Endodermal cell (in vitro differentiated cells): ENCODE results near the gene KRT72. TPM values are rescaled to one million over a fixed set of nuclear protein-coding genes. Genes with fewer than 3 reads are reported as not detected.

ENCODE experiments used
- DNase-seq: peaks from one replicate; pipeline ENCODE4 v3.0.0-alpha.2; 2017
- H3K27ac ChIP-seq: 2 replicates; pipeline ENCODE4 v1.5.1; 2013; ENCODE audit warnings: mild to moderate bottlenecking, low read depth, low read length, moderate library complexity
- H3K27me3 ChIP-seq: 2 replicates; pipeline ENCODE4 v1.6.1; 2013; ENCODE audit warnings: mild to moderate bottlenecking, low read length, moderate library complexity; ENCODE audit not compliant: insufficient read depth, control insufficient read depth, poor library complexity, severe bottlenecking
- H3K36me3 ChIP-seq: 2 replicates; pipeline ENCODE4 v1.7.0; 2013; ENCODE audit warnings: mild to moderate bottlenecking, low read length, moderate library complexity; ENCODE audit not compliant: control insufficient read depth, insufficient read depth
- H3K4me1 ChIP-seq: one replicate; pipeline ENCODE4 v1.7.0; 2013; ENCODE audit warnings: low read length; ENCODE audit not compliant: control insufficient read depth, insufficient read depth
- H3K4me3 ChIP-seq: 2 replicates; pipeline ENCODE4 v1.5.1; 2013; ENCODE audit warnings: mild to moderate bottlenecking, low read length, moderate library complexity
- H3K9ac ChIP-seq: 2 replicates; pipeline ENCODE4 v1.6.1; 2013; ENCODE audit warnings: mild to moderate bottlenecking, low read length, moderate library complexity; ENCODE audit not compliant: poor library complexity, severe bottlenecking; ENCODE audit errors: extremely low read depth
- H3K9me3 ChIP-seq: 2 replicates; pipeline ENCODE4 v1.6.1; 2013; ENCODE audit warnings: mild to moderate bottlenecking, low read length, moderate library complexity; ENCODE audit not compliant: control insufficient read depth
- H3K27ac Mint-ChIP-seq: 2 replicates; pipeline ENCODE4 v1.8.0; 2020; ENCODE audit warnings: mixed read lengths
- H3K27me3 Mint-ChIP-seq: 2 replicates; pipeline ENCODE4 v1.8.0; 2021; ENCODE audit warnings: mild to moderate bottlenecking, mixed read lengths; ENCODE audit not compliant: insufficient read depth
- H3K36me3 Mint-ChIP-seq: 2 replicates; pipeline ENCODE4 v1.8.0; 2020; ENCODE audit warnings: low read depth, mixed read lengths
- H3K4me1 Mint-ChIP-seq: 2 replicates; pipeline ENCODE4 v1.8.0; 2020; ENCODE audit warnings: mixed read lengths
- H3K4me3 Mint-ChIP-seq: 2 replicates; pipeline ENCODE4 v1.8.0; 2020; ENCODE audit warnings: mild to moderate bottlenecking, moderate library complexity, mixed read lengths
- H3K9me3 Mint-ChIP-seq: 2 replicates; pipeline ENCODE4 v1.8.0; 2020; ENCODE audit warnings: mild to moderate bottlenecking, mixed read lengths
- CTCF ChIP-seq: fragments of 200-600 bp; sonication (generic); conservative IDR thresholded peaks from 2 replicates; pipeline ENCODE4 v1.5.0; 2021; ENCODE audit warnings: antibody characterized with exemption, mild to moderate bottlenecking
- WGBS, 2 experiments: methylation state at CpG; one replicate each; pipeline versions ENCODE4 v1.1.5 to v1.1.7; 2013; ENCODE audit warnings: missing lambda C conversion rate in 2 of 2, mixed read lengths in 1 of 2; ENCODE audit not compliant: insufficient coverage in 1 of 2, insufficient read length in 1 of 2; 5-methylcytosine and 5-hydroxymethylcytosine counted together
- total RNA-seq, 2 donors: library from RNA; stranded (reverse); fragmentation: NEBNext Ultra II Directional in 1 of 2; extraction: Animal tissue kit (Norgen Biotek cat#: 25700) in 1 of 2; gene quantifications; 2 replicates in 1 of 2; 3 replicates in 1 of 2; pipeline ENCODE4 v1.2.1, GENCODE V29; 2021

The KRT72 gene
- total RNA-seq, 2 donors from 2014 or later = not detected

- Mint-ChIP-seq H3K27me3 (peaks cover 10% of the 10 kb centered on the region), H3K4me1 (peaks cover 4% of the 10 kb centered on the region), H3K4me3 (no peak overlapping the region), H3K36me3 (no peaks in the 10 kb centered on the region), H3K9me3 (no peaks in the 10 kb centered on the region), H3K27ac (no peak overlapping the region)
- no peak overlapping the region for H3K4me3 ChIP-seq
- H3K36me3 ChIP-seq = no peaks in the 10 kb centered on the region
- no peaks in the 10 kb centered on the region for H3K9me3 ChIP-seq
- no peaks in the 10 kb centered on the region for H3K4me1 ChIP-seq
- TF ChIP-seq CTCF = no peak
- DNase-seq = no peak
- no peak overlapping the region for H3K27ac ChIP-seq
- no peak overlapping the region for H3K9ac ChIP-seq
- no peaks in the 10 kb centered on the region for H3K27me3 ChIP-seq
- 94% methylated on average over 3 of the region's 3 CpGs; no CpG with 5 or more reads in 1 of the 2 experiments for WGBS, 2 experiments
Observed at GRCh38 chr12:52575948-52576347, 25.3 kb downstream of the KRT72 start.

- H3K4me1 ChIP-seq = no peaks in the 10 kb centered on the region
- H3K4me3 Mint-ChIP-seq = no peak overlapping the region
- no peak for DNase-seq
- no peaks in the 10 kb centered on the region for H3K36me3 ChIP-seq
- H3K27ac Mint-ChIP-seq = no peak overlapping the region
- no peaks in the 10 kb centered on the region for H3K4me1 Mint-ChIP-seq
- no peaks in the 10 kb centered on the region for H3K27me3 ChIP-seq
- no peak overlapping the region for H3K27ac ChIP-seq
- no peak for TF ChIP-seq CTCF
- H3K9me3 Mint-ChIP-seq = no peaks in the 10 kb centered on the region
- no peak overlapping the region for H3K4me3 ChIP-seq
- no peak overlapping the region for H3K9ac ChIP-seq
- no peaks in the 10 kb centered on the region for H3K36me3 Mint-ChIP-seq
- peaks cover 14% of the 10 kb centered on the region for H3K27me3 Mint-ChIP-seq
- WGBS, 2 experiments = 92 to 97% methylated on average over 6 to 9 of the region's 9 CpGs
- no peaks in the 10 kb centered on the region for H3K9me3 ChIP-seq
Observed at GRCh38 chr12:52575256-52575655, 26.0 kb downstream of the KRT72 start.

- Mint-ChIP-seq H3K9me3 (no peaks in the 10 kb centered on the region), H3K36me3 (no peaks in the 10 kb centered on the region), H3K4me3 (no peak within 1 kb of the TSS), H3K27me3 (peaks cover 14% of the 10 kb centered on the region), H3K27ac (no peak within 1 kb of the TSS), H3K4me1 (no peaks in the 10 kb centered on the region)
- Histone ChIP-seq H3K27me3 (no peaks in the 10 kb centered on the region), H3K9me3 (no peaks in the 10 kb centered on the region), H3K9ac (no peak within 1 kb of the TSS), H3K4me1 (no peaks in the 10 kb centered on the region), H3K27ac (no peak within 1 kb of the TSS), H3K36me3 (no peaks in the 10 kb centered on the region), H3K4me3 (no peak within 1 kb of the TSS)
- DNase-seq = no peak
- WGBS, 2 experiments = 93 to 100% methylated on average over 1 to 3 of the region's 3 CpGs
- no peak for TF ChIP-seq CTCF
Observed at GRCh38 chr12:52573743-52574142, 27.5 kb downstream of the KRT72 start, which contains the start of gene KRT74. Gene KRT74 (minus strand): TSS chr12:52573843. CDS start chr12:52573777, 66 bp downstream.
